ENCODE results near the gene ZSCAN5A. TPM values are rescaled to one million over a fixed set of nuclear protein-coding genes. Genes with fewer than 3 reads are reported as not detected.
A peak's percentile ranks its signal among the peaks of the same experiment; 100 is the strongest.

ZSCAN5A gene
- total and polyA plus RNA-seq, 9 of the 15 experiments (the other 6 are each of a cell fraction or from before 2014, with no cell fraction given): 5.8 to 15.3 (median 11.8) TPM

DNA sequence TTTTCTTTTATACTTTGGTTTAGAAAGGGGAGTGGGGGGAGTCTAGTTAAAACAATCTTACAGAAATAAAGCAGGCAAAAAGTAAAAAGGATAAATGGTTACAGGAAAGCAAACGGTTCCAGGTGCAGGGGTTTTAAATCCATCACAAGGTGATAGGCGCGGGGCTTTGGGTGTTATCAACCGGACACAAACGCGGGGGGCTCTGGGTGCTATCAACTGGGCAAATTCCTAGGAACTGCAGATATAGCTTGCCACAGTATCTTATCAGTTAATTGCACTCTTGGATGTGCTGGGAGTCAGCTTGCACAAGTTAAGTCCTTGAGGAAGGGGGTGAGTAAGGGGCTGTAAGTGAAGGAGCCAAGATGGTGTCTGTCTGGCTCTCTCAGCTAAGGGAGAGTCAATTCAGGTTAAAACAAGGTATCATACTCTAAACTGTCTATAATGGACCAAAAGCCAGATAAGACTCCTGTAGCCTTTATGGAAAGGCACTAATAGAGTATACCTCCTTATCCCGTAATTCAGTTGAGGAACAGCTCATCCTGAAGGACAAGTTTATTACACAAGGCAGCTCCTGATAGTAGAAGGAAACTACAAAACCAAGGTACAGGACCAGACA is 32.6 kb upstream of the ZSCAN5A start (continued):
- TF ChIP-seq, protein P1, sequence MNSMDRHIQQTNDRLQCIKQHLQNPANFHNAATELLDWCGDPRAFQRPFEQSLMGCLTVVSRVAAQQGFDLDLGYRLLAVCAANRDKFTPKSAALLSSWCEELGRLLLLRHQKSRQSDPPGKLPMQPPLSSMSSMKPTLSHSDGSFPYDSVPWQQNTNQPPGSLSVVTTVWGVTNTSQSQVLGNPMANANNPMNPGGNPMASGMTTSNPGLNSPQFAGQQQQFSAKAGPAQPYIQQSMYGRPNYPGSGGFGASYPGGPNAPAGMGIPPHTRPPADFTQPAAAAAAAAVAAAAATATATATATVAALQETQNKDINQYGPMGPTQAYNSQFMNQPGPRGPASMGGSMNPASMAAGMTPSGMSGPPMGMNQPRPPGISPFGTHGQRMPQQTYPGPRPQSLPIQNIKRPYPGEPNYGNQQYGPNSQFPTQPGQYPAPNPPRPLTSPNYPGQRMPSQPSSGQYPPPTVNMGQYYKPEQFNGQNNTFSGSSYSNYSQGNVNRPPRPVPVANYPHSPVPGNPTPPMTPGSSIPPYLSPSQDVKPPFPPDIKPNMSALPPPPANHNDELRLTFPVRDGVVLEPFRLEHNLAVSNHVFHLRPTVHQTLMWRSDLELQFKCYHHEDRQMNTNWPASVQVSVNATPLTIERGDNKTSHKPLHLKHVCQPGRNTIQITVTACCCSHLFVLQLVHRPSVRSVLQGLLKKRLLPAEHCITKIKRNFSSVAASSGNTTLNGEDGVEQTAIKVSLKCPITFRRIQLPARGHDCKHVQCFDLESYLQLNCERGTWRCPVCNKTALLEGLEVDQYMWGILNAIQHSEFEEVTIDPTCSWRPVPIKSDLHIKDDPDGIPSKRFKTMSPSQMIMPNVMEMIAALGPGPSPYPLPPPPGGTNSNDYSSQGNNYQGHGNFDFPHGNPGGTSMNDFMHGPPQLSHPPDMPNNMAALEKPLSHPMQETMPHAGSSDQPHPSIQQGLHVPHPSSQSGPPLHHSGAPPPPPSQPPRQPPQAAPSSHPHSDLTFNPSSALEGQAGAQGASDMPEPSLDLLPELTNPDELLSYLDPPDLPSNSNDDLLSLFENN (IDR thresholded peaks at IDR 0.05; ENCODE audit: low read depth in 2 of 2, low read length in 2 of 2): peak in 1 of 2 experiments; percentile 34; a peak in 1 of 4 replicates
- TF ChIP-seq ZNF644 (tag; IDR thresholded peaks at IDR 0.05; ENCODE audit: low read depth): 0 out of 2 replicates have a peak, but pooled peaks have one; percentile 30
- TF ChIP-seq, protein P2, sequence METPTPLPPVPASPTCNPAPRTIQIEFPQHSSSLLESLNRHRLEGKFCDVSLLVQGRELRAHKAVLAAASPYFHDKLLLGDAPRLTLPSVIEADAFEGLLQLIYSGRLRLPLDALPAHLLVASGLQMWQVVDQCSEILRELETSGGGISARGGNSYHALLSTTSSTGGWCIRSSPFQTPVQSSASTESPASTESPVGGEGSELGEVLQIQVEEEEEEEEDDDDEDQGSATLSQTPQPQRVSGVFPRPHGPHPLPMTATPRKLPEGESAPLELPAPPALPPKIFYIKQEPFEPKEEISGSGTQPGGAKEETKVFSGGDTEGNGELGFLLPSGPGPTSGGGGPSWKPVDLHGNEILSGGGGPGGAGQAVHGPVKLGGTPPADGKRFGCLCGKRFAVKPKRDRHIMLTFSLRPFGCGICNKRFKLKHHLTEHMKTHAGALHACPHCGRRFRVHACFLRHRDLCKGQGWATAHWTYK (CRISPR knock-in tag; IDR thresholded peaks at IDR 0.05): peak; percentile 88
- peak; percentile 53; the same call in 1 of the 2 replicates for TF ChIP-seq ZBTB17 (CRISPR knock-in tag; IDR thresholded peaks at IDR 0.05)
- TF ChIP-seq CHD1 (IDR thresholded peaks at IDR 0.05; ENCODE audit: low read length): no peak
- no peak for TF ChIP-seq TARDBP (IDR thresholded peaks at IDR 0.05)
- no peak for TF ChIP-seq FOXK2 (conservative IDR thresholded peaks at IDR 0.05 in 1 of 2, IDR thresholded peaks at IDR 0.05 in 1 of 2; ENCODE audit: low read depth in 2 of 2)
- TF ChIP-seq PML (IDR thresholded peaks at IDR 0.05; ENCODE audit: low read length): 0 out of 2 replicates have a peak, but pooled peaks have one; percentile 41
- TF ChIP-seq, protein P3, sequence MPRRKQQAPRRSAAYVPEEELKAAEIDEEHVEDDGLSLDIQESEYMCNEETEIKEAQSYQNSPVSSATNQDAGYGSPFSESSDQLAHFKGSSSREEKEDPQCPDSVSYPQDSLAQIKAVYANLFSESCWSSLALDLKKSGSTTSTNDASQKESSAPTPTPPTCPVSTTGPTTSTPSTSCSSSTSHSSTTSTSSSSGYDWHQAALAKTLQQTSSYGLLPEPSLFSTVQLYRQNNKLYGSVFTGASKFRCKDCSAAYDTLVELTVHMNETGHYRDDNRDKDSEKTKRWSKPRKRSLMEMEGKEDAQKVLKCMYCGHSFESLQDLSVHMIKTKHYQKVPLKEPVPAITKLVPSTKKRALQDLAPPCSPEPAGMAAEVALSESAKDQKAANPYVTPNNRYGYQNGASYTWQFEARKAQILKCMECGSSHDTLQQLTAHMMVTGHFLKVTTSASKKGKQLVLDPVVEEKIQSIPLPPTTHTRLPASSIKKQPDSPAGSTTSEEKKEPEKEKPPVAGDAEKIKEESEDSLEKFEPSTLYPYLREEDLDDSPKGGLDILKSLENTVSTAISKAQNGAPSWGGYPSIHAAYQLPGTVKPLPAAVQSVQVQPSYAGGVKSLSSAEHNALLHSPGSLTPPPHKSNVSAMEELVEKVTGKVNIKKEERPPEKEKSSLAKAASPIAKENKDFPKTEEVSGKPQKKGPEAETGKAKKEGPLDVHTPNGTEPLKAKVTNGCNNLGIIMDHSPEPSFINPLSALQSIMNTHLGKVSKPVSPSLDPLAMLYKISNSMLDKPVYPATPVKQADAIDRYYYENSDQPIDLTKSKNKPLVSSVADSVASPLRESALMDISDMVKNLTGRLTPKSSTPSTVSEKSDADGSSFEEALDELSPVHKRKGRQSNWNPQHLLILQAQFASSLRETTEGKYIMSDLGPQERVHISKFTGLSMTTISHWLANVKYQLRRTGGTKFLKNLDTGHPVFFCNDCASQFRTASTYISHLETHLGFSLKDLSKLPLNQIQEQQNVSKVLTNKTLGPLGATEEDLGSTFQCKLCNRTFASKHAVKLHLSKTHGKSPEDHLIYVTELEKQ (CRISPR knock-in tag; IDR thresholded peaks at IDR 0.05): 0 out of 2 replicates have a peak, but pooled peaks have one; percentile 78
- peak; percentile 62; the same call in 1 of the 2 replicates for TF ChIP-seq ZNF584 (CRISPR knock-in tag; IDR thresholded peaks at IDR 0.05; ENCODE audit: low read depth)
- TF ChIP-seq JUND (IDR thresholded peaks at IDR 0.05; ENCODE audit: borderline replicate concordance, low read depth, low read length): no peak
- TF ChIP-seq JUND (tag; IDR thresholded peaks at IDR 0.05; ENCODE audit: borderline replicate concordance, low read depth, low read length): peak; percentile 68; the same call in 1 of the 3 replicates
- TF ChIP-seq, protein P4, sequence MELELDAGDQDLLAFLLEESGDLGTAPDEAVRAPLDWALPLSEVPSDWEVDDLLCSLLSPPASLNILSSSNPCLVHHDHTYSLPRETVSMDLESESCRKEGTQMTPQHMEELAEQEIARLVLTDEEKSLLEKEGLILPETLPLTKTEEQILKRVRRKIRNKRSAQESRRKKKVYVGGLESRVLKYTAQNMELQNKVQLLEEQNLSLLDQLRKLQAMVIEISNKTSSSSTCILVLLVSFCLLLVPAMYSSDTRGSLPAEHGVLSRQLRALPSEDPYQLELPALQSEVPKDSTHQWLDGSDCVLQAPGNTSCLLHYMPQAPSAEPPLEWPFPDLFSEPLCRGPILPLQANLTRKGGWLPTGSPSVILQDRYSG (tag; conservative IDR thresholded peaks at IDR 0.05; ENCODE audit: low read depth): peak; percentile 79
- peak; percentile 46; the same call in 1 of the 2 replicates for TF ChIP-seq ZBTB7A (IDR thresholded peaks at IDR 0.05; ENCODE audit: borderline replicate concordance, control insufficient read depth, low read depth, low read length)
- TF ChIP-seq HSF4 (CRISPR knock-in tag; IDR thresholded peaks at IDR 0.05; ENCODE audit: borderline replicate concordance): peak; percentile 97
- TF ChIP-seq ZNF316 (IDR thresholded peaks at IDR 0.05): no peak
- peak; percentile 69 for TF ChIP-seq PTTG1 (tag; IDR thresholded peaks at IDR 0.05; ENCODE audit: low read depth)
- TF ChIP-seq MECOM (CRISPR knock-in tag; IDR thresholded peaks at IDR 0.05): peak; percentile 88

Data from K562 (cell line).